Caki2 (cell line): ENCODE measurements around the gene LAPTM5. TPM values are rescaled to one million over a fixed set of nuclear protein-coding genes. Genes with fewer than 3 reads are reported as not detected.
A peak's percentile ranks its signal among the peaks of the same experiment; 100 is the strongest.

Experiments used
- DNase-seq: peaks from one replicate; pipeline ENCODE4 v3.0.0-alpha.2; 2015; ENCODE audit warnings: low read depth
- in situ Hi-C: cut with HindIII; loops from 2 replicates; pipeline ENCODE4 v1.10.0; 2016; ENCODE audit warnings: low sequenced_read_pairs, low pct_unique_long_range_greater_than_20kb, mixed read lengths
- total RNA-seq: library from RNA; depleted of rRNA; stranded (reverse); fragments of >200 nt; shearing (Covaris generic); gene quantifications from 2 replicates; pipeline ENCODE4 v1.2.3, GENCODE V29; 2014; ENCODE audit warnings: low replicate concordance

The LAPTM5 gene
- total RNA-seq, 1 experiment from 2014 or later: 0.17 TPM

DNA sequence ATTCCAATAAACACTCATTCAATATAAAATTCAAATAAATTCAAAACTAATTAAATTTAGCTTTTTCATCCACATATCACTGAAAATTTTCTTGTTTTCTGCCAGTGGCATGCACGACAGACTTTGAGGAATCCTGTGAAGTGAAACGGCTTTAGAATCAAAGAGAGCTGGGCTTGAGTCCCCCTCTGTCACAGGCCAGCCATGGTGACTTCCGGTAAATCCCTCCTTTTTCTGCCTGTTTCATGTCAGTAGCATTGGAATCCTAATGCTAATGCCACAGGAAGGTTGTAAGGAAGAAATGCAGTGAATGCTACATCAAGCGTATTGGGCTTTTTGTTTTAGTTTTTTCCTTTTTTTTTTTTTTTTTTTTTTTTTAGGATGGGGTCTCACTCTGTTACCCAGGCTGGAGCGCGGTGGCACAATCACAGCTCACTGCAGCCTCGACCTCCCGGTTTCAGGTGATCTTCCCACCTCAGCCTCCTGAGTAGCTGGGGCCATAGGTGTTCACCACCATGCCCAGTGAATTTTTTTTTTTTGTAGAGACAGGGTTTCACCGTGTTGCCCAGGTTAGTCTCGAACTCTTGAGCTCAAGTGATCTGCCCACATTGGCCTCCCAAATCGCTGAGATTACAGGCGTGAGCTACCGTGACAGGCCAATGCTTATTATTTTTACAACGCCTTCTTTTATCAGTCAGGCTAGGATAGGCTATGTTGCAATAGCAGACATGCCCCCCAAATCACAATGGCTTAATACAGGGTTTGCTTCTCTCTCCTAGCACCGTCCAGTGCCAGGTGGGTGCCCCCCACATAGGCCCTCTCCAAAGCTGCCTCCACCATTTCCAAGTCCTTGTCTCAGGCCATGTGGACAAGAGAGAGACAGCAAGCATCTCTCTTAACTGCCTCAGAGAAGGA, 30.5 kb downstream of the LAPTM5 start:
- no peak for DNase-seq
- in situ Hi-C loops: no loop called here

DNA sequence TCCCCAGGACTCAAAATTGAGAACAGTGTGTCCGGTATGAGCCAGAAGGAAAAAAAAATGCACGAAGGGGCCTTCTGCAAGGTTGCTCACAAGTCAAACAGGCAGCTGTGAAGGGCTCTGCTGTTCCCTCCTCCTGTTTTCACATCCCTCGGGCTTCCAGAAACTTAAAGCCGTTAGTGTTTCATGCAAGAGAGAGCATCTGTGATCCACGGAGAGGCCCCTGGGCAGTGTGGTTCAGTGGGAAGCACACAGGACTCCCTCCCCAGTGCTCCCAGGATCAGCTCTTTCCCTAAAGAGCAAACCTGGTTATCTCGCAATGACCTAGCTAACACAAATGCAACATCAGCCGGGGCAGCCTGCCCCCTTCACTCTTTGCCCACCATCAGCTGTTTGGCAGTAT, 31.3 kb downstream of the LAPTM5 start:
- in situ Hi-C loops: no loop called here
- no peak for DNase-seq

DNA sequence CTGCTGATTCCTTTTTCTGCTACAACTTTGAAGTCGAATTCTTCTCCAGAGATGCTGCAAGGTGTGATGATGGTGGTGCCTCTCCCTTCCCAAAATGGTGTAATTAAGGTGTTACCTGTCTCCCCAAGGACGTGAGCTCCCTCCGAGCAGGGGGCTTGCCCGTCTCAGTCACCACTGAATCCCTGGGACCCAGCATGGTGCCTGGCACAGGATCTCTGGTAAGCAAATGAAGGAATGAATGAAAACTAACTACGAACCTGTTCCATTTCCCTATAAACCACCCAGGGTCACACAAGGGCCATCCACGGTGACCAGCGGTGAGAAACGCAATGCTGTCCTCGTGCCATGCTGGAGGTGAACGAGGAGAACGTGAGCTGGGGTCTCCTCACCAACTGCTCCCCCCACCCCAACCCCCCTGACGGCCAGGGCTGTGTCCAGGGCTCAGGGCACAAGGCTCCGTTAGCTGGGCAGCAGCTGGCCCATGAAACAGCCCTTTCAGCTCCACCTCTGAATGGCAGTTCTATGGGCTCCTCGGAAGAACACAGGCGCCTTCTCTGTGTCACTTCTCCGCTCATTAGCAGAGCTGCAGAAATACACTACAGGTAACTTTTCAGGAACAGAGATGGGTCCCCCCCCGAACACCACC, 32.0 kb downstream of the LAPTM5 start:
- in situ Hi-C loops: no loop called here
- no peak for DNase-seq

- in situ Hi-C loops: no loop called here
- no peak for DNase-seq
Measured at GRCh38 chr1:30724655-30725421, 32.7 kb downstream of the LAPTM5 start.

DNA sequence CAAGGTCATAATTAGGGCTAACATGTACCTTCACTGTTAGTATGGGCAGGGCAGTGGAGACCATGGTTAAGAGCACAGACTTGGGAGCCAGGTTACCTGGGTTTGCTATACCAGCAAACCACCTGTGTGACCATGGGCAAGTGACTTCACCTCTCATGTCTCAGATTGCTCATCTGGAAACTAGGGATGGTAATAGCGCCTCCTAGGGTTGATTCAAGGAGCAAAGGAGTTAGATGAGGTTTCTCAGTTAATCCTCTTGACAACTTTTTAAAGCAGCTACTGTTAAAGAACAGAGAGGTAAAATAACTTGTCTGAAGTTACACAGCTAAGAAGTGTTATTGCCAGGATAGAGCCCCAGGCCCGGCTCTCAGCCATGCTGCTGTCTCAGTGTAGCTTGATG, 33.4 kb downstream of the LAPTM5 start:
- in situ Hi-C loops: no loop called here
- DNase-seq: no peak

DNA sequence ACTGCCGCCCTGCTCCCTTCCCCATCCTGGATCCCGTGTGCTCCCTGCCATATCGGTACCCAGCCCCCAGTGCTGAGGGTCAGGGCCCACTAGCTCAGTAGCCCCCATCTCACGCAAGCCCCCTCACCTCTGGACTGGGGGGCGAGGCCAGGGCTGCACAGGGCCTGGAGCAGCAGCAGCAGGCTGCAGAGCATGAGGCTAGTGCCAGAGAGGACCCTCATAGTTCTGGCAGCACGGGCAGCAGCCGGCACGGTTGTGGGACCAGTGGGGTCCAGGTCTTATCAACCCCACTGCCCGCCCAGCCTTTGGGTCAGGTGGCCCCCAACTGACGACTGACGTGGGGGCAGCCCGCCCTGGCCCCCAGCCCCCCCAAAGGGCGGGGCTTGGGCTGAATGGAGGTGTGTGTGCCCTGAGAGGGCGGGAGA, 34.2 kb downstream of the LAPTM5 start, which contains the start of gene MATN1:
Gene MATN1 (minus strand): TSS at position 255 of the 425 bp plus-strand sequence. CDS start 34 bp downstream, at position 221.
- in situ Hi-C loops: no loop called here
- no peak for DNase-seq

- DNase-seq: peak; percentile 65
- in situ Hi-C loops: no loop called here
Measured at GRCh38 chr1:30721812-30722537, 35.6 kb downstream of the LAPTM5 start.

GRCh38 chr1:30721341-30721793, 36.2 kb downstream of the LAPTM5 start:
- in situ Hi-C loops: no loop called here
- no peak for DNase-seq

DNA sequence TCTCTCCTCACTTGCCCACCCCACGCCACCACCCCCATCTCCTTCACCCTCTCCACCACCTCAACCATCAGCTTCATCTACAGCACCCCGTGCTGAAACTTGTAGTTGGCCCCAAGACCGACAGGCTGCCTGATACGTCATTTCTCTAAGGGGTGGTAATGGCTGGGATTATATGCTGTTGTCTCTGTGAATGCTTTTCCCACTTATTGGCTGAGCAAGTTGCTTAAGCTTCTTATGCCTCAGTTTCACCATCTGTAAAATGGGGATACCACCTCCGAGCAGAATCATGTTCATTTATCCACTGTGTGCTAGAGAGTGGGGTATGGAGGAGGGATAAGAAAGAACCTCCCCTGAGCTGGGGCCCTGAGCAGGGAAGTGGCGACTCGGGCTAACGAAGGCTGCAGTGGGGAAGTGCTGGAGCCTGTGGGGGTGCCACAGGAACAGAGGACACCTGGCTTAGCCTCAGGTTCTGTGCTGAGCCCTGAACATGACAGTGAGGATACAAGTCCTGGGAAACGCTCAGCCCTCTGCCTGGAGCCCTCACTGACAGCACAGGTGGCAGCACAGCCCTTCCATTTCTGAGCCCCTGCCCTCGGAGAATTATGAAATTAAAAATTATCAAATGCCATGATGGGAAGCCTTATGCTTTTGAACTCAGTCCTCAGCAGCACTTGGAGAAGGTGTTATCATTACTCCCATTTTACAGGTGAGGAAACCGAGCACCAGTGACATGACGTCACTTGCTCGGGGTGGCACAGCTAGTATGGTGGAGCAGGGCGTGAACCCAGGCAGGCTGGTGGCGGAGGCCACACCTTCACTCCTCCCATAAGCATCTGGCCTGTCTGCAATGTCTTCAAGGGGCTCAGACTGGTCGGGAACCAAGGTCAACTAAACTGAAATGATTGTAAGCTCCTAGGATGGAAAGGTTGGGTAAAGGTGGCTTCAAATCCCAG, 37.0 kb downstream of the LAPTM5 start:
- in situ Hi-C loops: no loop called here
- DNase-seq: no peak

GRCh38 chr1:30719406-30720270, 37.9 kb downstream of the LAPTM5 start:
- in situ Hi-C loops: no loop called here
- no peak for DNase-seq

DNA sequence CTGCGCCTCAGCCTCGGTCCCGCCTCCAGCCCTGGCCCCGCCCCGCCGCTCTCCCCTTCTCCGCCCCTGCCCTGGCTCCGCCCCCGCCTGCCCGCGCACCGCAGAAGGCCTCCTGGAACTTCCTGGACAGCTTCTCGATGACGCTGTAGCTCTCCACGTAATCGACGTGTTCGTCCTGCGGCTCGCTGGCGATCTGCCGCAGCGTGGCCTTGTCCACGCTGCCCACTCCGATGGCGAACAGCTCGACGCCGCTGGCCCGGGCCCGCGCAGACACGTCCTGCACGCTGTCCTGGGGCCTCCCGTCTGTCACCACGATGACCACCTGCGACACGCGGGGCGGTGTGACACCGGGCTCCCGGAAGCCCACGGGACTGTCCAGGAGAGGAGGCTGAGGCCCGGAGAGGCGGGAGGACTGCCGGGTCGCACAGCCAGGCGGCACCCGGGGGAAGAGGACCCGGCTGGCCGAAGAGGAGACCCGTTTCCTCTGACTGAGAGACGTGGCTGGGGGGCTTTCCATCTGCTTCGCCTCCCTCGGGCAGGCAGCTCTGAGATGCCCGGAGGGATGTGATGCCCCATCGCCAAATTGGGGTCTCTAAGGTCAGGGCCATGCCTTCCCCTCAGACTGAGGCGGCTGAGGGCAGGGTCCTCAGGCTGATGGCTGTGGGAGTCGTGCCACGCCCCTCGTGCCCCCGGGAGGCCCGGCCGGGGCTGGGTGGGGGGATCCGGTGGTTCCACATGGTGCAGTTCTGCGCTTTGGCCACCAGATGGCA, 38.8 kb downstream of the LAPTM5 start:
- peak; percentile 85 for DNase-seq
- in situ Hi-C loops: no loop called here

DNA sequence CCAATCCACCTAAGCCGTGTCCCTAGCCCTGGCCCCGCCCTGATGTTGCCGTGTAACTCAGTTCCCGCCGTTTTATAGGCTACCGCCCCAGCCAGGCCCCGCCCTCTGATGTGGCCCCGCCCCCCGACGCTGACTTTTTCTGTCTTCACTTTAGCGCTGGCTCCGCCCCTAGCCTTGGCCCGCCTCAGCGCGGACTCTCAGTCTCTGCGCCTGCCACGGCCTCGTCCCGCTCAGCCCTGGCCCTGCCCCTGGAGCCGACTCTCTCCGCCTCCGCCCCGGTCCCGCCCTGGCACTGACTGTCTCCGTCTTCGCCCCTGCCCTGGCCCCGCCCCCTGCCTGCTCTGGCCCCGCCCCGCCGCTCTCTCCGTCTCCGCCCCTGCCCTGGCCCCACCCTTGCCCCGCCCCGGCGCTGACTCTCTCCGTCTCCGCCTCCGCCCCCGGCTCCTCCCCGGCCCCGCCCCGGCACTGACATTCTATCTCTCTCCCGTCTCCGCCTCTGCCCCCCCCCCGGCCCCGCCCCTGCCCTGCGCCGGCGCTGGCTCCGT, 39.4 kb downstream of the LAPTM5 start:
- in situ Hi-C loops: no loop called here

DNA sequence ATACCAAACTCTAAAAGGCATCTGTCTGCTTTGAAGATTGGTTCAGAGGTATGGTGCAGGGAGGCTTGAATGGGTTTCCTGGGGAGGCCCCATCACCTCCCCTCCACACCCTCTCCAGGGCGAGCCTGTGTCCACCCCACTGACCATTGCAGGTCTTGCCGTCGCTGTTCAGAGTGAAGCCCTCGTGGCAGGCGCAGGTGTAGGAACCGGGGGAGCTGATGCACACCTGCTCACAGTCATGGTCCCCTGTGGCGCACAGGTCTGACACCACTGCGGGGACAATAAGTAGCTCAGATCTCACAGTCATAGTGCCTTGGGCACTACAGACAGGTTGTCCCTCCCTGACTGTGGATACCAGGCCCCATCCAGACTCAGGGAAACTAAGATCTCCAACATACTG, 40.9 kb downstream of the LAPTM5 start:
- in situ Hi-C loops: no loop called here
- DNase-seq: no peak

More for the DNA sequence above, 39.4 kb downstream of the LAPTM5 start:
- DNase-seq: peak; percentile 93

- in situ Hi-C loops: no loop called here
- DNase-seq: no peak
Measured at GRCh38 chr1:30715886-30716285, 41.7 kb downstream of the LAPTM5 start.

GRCh38 chr1:30715216-30715615, 42.4 kb downstream of the LAPTM5 start:
- no peak for DNase-seq
- in situ Hi-C loops: no loop called here
